ENCODE measurements around the gene LRP1B. TPM values are rescaled to one million over a fixed set of nuclear protein-coding genes. Genes with fewer than 3 reads are reported as not detected.
A peak's percentile ranks its signal among the peaks of the same experiment; 100 is the strongest.

LRP1B gene
- polyA plus RNA-seq, 1 of the 3 experiments (the other 2 are of a cell fraction) = 0.28 TPM

- TF ChIP-seq RCOR1 (IDR thresholded peaks at IDR 0.05; ENCODE audit: low read length) (no peak), NRF1 (IDR thresholded peaks at IDR 0.05; ENCODE audit: low read depth, low read length) (no peak), FOSL2 (IDR thresholded peaks at IDR 0.05; ENCODE audit: borderline replicate concordance, low read depth) (no peak), ELF1 (IDR thresholded peaks at IDR 0.05) (no peak), TCF12 (IDR thresholded peaks at IDR 0.05) (peak; percentile 77), RFX5 (IDR thresholded peaks at IDR 0.05; ENCODE audit: low read length) (no peak), MAX (IDR thresholded peaks at IDR 0.05; ENCODE audit: low read depth) (no peak), SIN3A (IDR thresholded peaks at IDR 0.05; ENCODE audit: borderline replicate concordance, low read depth, low read length) (no peak), RAD21 (IDR thresholded peaks at IDR 0.05; ENCODE audit: low read length) (no peak), EZH2phosphoT487 (IDR thresholded peaks at IDR 0.05; ENCODE audit: borderline replicate concordance, low read depth) (no peak), CHD2 (IDR thresholded peaks at IDR 0.05; ENCODE audit: low read length, partially characterized antibody) (no peak), REST (IDR thresholded peaks at IDR 0.05; ENCODE audit: low read depth, low read length) (no peak), MEF2A (IDR thresholded peaks at IDR 0.05; ENCODE audit: borderline replicate concordance, low read depth) (no peak), EP300 (IDR thresholded peaks at IDR 0.05; ENCODE audit: borderline replicate concordance in 1 of 2, low read depth in 1 of 2, low read length in 1 of 2) (peak in 1 of 2 experiments; percentile 46; a peak in 2 of 4 replicates), FOXJ3 (CRISPR knock-in tag; IDR thresholded peaks at IDR 0.05) (no peak), IRF3 (IDR thresholded peaks at IDR 0.05; ENCODE audit: low read depth, low read length) (no peak), SMC3 (IDR thresholded peaks at IDR 0.05; ENCODE audit: low read depth, low read length) (no peak), GABPA (IDR thresholded peaks at IDR 0.05; ENCODE audit: low read depth) (no peak), USF1 (IDR thresholded peaks at IDR 0.05; ENCODE audit: borderline replicate concordance, low read depth) (no peak), JUND (IDR thresholded peaks at IDR 0.05) (peak; percentile 57), ZBTB33 (IDR thresholded peaks at IDR 0.05; ENCODE audit: borderline replicate concordance, low read depth) (no peak), MXI1 (IDR thresholded peaks at IDR 0.05; ENCODE audit: low read depth, low read length) (no peak)
These were observed 931.1 kb downstream of the LRP1B start (continued) for GRCh38 chr2:141199711-141200110.
